SKM-1 (cell line): Measurements from ENCODE around the gene RHOA.
"Not testable (repeated sequence)": the region's sequence is repeated elsewhere in the genome, so short reads cannot be mapped to it uniquely, and the experiment has no call there.

Experiments
- DNase-seq: peaks from one replicate; lab custom pipeline; 2025; ENCODE audit not compliant: unreplicated experiment; lab: John Stamatoyannopoulos, UW

The RHOA gene

DNA sequence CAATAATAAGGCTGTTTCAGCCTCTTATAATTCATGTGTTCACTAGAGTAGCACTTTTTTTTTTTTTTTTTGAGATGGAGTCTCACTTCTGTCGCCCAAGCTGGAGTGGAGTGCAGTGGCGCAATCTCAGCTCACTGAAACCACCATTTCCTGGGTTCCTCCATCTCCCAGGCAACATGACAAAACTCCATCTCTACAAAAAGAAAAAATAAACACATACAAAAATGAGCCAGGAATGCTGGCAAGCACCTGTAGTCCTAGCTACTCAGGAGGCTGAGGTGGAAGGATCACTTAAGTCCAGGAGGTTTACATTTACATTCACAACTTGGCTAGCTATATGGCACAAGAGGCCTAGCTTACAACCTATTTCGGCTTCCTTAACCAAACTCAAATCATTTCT, 78.7 kb downstream of the RHOA start:
- DNase-seq = no peak

GRCh38 chr3:49329186-49329585, 82.6 kb downstream of the RHOA start:
- DNase-seq = no peak

GRCh38 chr3:49328350-49328749, 83.4 kb downstream of the RHOA start:
- not testable (repeated sequence) for DNase-seq

DNA sequence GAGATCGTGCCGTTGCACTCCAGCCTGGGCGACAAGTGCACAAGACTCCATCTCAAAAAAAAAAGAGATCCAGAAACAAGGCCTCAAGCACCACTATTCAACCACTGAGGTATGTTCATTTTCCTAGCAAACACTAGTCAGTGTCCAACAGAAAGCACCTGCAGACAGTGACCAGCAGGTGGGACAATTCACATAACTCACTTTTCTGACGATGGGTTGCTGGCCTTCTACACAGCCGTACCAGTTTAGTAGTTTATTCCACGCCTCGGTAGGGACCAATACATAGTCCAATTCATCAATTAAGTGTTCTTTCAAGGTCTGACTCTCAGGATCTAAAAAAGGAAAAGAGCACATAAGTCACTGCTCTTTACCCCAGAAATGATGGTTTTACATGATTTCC, 84.3 kb downstream of the RHOA start:
- DNase-seq = no peak

GRCh38 chr3:49324768-49325167, 87.0 kb downstream of the RHOA start:
- no peak for DNase-seq

- no peak for DNase-seq
Observed at GRCh38 chr3:49316696-49317457, 94.9 kb downstream of the RHOA start.

DNA sequence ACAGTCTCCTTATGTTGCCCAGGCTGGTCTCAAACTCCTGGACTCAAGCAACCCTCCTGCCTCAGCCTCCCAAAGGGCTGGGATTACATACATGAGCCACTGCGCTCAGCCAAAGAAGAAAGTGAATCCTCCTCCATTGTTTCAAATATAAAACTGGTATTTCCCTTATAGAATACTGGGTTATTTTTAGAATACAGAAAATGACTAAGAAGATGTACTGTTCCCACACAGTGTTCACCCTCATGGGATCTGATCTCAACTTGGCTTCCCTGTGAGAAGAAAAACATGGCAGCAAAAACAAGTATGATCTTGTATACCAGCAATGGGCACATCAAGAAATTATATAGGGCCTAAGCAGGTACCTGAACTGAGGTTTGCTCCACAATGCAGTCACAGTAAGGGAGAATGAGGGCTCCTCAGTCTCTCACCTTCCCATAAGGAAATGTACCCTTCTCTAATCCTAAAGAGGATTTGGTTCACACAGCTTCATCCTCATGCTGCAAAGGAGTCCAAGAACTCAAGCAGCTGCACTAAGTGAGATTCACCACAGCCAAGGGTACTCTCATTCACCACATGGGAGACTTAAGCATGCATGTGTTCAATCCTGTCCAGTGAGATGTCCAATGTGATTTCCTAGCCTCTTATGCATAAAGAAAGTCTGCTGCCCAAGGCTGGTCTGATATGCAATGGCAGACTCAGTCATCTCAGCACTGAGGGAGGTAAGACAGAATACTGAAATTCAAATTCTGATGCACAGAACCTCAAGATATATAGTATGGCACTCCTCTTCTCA, 97.7 kb downstream of the RHOA start:
- no peak for DNase-seq

DNA sequence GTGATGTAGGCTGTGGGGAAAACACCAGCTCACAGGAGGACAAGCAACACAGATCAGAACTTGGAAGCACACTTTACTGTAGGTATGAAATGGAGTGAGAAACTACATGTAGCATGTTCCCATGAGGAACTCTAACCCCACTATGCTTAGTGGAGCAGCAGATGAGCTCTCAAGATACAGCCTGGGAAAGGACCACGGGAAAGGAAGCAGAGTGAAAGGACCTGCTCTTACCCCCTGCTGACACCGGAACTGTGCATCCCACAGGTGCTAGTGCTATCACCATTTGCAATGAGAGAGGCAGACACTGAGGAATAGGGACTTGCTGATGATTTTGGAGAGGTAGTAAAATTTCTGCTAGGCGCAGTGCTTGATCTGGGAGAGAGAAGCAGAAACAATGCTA, 100.5 kb downstream of the RHOA start:
- no peak for DNase-seq

DNA sequence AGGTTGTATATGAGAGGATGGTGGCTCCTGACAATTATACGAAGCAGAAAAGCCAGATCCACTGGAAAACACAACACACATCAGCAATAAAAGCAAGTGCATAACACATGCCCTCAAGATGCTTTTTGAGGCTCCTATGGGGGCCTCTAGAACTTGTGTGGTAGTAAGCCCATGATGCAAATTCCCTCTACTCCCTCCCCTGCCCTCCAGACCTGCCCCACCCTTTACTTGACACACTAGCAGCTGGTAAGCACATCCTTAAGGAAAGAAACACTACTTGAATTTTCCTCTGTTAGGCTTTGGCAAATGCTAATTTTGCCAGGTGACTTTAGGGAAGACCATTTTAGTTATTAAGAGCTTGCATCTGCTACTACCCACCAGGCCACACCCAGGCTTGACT, 101.1 kb downstream of the RHOA start:
- no peak for DNase-seq
